Heart left ventricle (tissue), 13 donors: Measurements from ENCODE around the gene TMEM222.

Experiments used
- POLR2A ChIP-seq, 2 donors: fragments of 450-650 bp; IDR thresholded peaks; one replicate each; pipeline ENCODE4 v1.6.1; 2017; ENCODE audit warnings: antibody characterized with exemption in 2 of 2, mild to moderate bottlenecking in 2 of 2, moderate library complexity in 2 of 2
- TF ChIP-seq, protein P1 (sequence below), 12 donors: fragments of 200-600 bp; sonication (generic) in 4 of 12; IDR thresholded peaks; one replicate each; pipeline versions ENCODE4 v1.5.0 to v1.8.0; 2018 to 2022; ENCODE audit warnings: antibody characterized with exemption in 12 of 12, mild to moderate bottlenecking in 5 of 12
- donor health status: ischemic (EF 13 %, LVEDD 7.1; RV severe dilation, severe dysfunction).
- donor health status: DM: no; HTN: yes; CAD: no.
- donor health status: DM: no; HTN: no; CAD: no.
- donor health status: ischemic (EF 25% LVEDD 6.9; RV normal size, moderate dysfunction).
- donor health status: ischemic (EF 25% LVEDD 5.7; RV mildly dilated, moderate dysfunction).
- donor health status: ischemic (EF 35%, LVEDD 5.7; RV mildly dilated, moderate dysfunction).
- donor health status: nonischemic (EF 11% LVEDD 7.7; RV severe dilation, severe dysfunction).
- donor health status: DM: yes; HTN: yes; CAD: no.
- donor health status: PGD.
- donor health status: ischemic (EF 29% LVEDD 5.4; RV normal size, mild dysfunction).
- donor health status: nonischemic (EF 23%, LVEDD 6.1; RV moderate dilation, normal function).

DNA sequence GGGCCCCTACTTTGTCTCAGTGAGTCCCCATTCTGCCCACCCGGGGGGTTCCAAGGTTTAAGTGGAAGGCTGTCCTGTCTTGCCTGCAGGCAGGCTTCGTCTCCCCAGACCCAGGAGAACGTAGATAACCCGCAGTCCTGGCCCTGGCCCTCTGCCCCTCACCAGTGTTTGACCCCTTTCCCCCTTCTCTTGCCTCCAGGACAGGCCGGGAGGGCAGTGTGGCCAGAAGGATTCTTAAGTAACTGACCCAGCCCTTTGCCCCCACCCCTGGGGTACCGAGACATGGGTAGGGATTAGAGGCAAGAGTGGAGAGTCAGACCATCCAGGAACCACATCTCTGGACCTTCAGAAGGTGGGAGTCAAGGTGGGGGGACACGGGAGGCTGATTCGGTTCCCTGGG lies 8.8 kb downstream of the TMEM222 start:
- TF ChIP-seq, protein P1, sequence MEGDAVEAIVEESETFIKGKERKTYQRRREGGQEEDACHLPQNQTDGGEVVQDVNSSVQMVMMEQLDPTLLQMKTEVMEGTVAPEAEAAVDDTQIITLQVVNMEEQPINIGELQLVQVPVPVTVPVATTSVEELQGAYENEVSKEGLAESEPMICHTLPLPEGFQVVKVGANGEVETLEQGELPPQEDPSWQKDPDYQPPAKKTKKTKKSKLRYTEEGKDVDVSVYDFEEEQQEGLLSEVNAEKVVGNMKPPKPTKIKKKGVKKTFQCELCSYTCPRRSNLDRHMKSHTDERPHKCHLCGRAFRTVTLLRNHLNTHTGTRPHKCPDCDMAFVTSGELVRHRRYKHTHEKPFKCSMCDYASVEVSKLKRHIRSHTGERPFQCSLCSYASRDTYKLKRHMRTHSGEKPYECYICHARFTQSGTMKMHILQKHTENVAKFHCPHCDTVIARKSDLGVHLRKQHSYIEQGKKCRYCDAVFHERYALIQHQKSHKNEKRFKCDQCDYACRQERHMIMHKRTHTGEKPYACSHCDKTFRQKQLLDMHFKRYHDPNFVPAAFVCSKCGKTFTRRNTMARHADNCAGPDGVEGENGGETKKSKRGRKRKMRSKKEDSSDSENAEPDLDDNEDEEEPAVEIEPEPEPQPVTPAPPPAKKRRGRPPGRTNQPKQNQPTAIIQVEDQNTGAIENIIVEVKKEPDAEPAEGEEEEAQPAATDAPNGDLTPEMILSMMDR (IDR thresholded peaks at IDR 0.05): no peak
- no peak for TF ChIP-seq POLR2A (IDR thresholded peaks at IDR 0.05)
